Activated CD4-positive, alpha-beta T cell treated with anti-CD3 and anti-CD28 coated beads, Interleukin-2, amount 10 ng/mL, durations not matched to agents 7 days and 5 days (primary cell): Measurements from ENCODE around the gene RABL2B. TPM values are rescaled to one million over a fixed set of nuclear protein-coding genes. Genes with fewer than 3 reads are reported as not detected.

Experiments
- CTCF ChIA-PET: fragments of 350-600 bp; sonication (Branson Sonifier 250); formaldehyde crosslinking; loops from one replicate; lab custom pipeline; 2021; ENCODE audit warnings: antibody characterized with exemption; lab: Charles Lee
- POLR2A ChIA-PET: fragments of 350-600 bp; sonication (Branson Sonifier 250); formaldehyde crosslinking; loops from one replicate; lab custom pipeline; 2021; ENCODE audit warnings: antibody characterized with exemption; lab: Charles Lee
- DNase-seq: peaks from one replicate; pipeline ENCODE4 v3.0.0-alpha.2; 2020
- H3K27ac Mint-ChIP-seq: one replicate; pipeline ENCODE4 v1.8.0; 2021; ENCODE audit warnings: mild to moderate bottlenecking, moderate library complexity, mixed read lengths
- H3K27me3 Mint-ChIP-seq: one replicate; pipeline ENCODE4 v1.8.0; 2021; ENCODE audit warnings: mixed read lengths
- H3K36me3 Mint-ChIP-seq: one replicate; pipeline ENCODE4 v1.8.0; 2021; ENCODE audit warnings: low read depth, mixed read lengths
- H3K4me1 Mint-ChIP-seq: one replicate; pipeline ENCODE4 v1.8.0; 2021; ENCODE audit warnings: mixed read lengths
- H3K4me3 Mint-ChIP-seq: one replicate; pipeline ENCODE4 v1.8.0; 2021; ENCODE audit warnings: mild to moderate bottlenecking, moderate library complexity, mixed read lengths
- H3K9me3 Mint-ChIP-seq: one replicate; pipeline ENCODE4 v1.8.0; 2021; ENCODE audit warnings: mixed read lengths
- total RNA-seq, 2 experiments: library from RNA; stranded (reverse); gene quantifications; one replicate each; pipeline ENCODE4 v1.2.3, GENCODE V29; 2021

The RABL2B gene
- total RNA-seq, 2 experiments from 2014 or later, result 28.2 to 29.0 TPM

- POLR2A ChIA-PET, result no interaction called here
- CTCF ChIA-PET, result no interaction called here
- no peaks in the 10 kb centered on the region for H3K36me3 Mint-ChIP-seq
- no peak overlapping the region for H3K27ac Mint-ChIP-seq
- H3K4me3 Mint-ChIP-seq, result no peak overlapping the region
- H3K4me1 Mint-ChIP-seq, result no peaks in the 10 kb centered on the region
- no peaks in the 10 kb centered on the region for H3K9me3 Mint-ChIP-seq
- H3K27me3 Mint-ChIP-seq, result no peaks in the 10 kb centered on the region
- DNase-seq, result no peak
These were observed 57.8 kb downstream of the RABL2B start for GRCh38 chr22:50725597-50725996.

GRCh38 chr22:50724616-50725015 is 58.8 kb downstream of the RABL2B start:
- Mint-ChIP-seq H3K36me3 (no peaks in the 10 kb centered on the region), H3K4me1 (no peaks in the 10 kb centered on the region), H3K4me3 (no peak overlapping the region), H3K27ac (no peak overlapping the region), H3K27me3 (no peaks in the 10 kb centered on the region), H3K9me3 (no peaks in the 10 kb centered on the region)
- ChIA-PET CTCF (no interaction called here), POLR2A (no interaction called here)
- DNase-seq, result no peak

- DNase-seq, result no peak
- ChIA-PET CTCF (interaction anchor here (0.6 kb wide), 1 partner anchor 12 kb away, joined by 3 read pairs; no protein-coding TSS in a partner anchor), POLR2A (no interaction called here)
- no peaks in the 10 kb centered on the region for H3K36me3 Mint-ChIP-seq
- no peak overlapping the region for H3K4me3 Mint-ChIP-seq
- H3K9me3 Mint-ChIP-seq, result no peaks in the 10 kb centered on the region
- no peak overlapping the region for H3K27ac Mint-ChIP-seq
- no peaks in the 10 kb centered on the region for H3K27me3 Mint-ChIP-seq
- no peaks in the 10 kb centered on the region for H3K4me1 Mint-ChIP-seq
These were observed 59.4 kb downstream of the RABL2B start for GRCh38 chr22:50723991-50724390.

DNA sequence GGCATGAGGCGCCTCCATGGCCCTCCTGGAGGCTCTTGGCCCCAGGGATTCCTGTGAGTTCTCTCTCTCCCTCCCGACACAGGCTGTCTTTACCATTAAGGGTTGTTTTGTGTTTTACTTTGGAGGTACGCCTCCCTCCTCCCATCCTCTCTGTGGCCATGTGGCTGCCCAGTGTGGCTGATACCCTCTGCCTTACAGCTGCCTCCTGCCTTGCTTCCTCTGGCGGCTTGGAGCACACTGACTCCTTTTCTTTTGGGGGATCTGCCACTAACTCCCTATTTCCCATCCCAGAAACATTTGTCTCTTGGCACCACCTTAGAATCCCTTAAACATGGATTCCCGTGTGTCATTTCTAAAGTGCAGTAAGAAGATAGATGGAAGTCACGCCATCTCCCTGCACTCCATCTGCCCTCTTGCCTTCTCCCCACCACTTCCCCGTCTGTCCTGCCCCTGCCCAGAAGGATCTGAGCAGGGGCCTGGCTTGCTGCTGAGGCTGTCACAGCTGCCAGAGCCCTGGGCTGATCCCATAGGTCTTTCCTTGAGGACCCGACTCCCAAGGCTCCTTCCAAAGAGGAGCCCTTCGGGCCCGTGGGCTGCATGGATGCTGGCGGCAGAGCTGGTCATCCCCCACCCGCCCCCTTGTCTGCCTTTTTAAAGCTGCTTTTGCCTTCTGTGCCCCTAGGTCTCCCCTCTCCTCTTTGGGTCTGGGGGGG is 60.6 kb downstream of the RABL2B start:
- Mint-ChIP-seq H3K36me3 (no peaks in the 10 kb centered on the region), H3K4me1 (no peaks in the 10 kb centered on the region), H3K27ac (no peak overlapping the region), H3K27me3 (no peaks in the 10 kb centered on the region), H3K4me3 (no peak overlapping the region), H3K9me3 (no peaks in the 10 kb centered on the region)
- no peak for DNase-seq
- POLR2A ChIA-PET, result no interaction called here
- CTCF ChIA-PET, result no interaction called here

- Mint-ChIP-seq H3K27ac (no peak overlapping the region), H3K4me1 (no peaks in the 10 kb centered on the region), H3K36me3 (no peaks in the 10 kb centered on the region), H3K27me3 (no peaks in the 10 kb centered on the region), H3K9me3 (no peaks in the 10 kb centered on the region), H3K4me3 (no peak overlapping the region)
- CTCF ChIA-PET, result interaction anchor here (1.3 kb wide), 1 partner anchor 10 kb away, joined by 5 read pairs; no protein-coding TSS in a partner anchor
- DNase-seq, result no peak
- POLR2A ChIA-PET, result no interaction called here
These were observed 61.3 kb downstream of the RABL2B start for GRCh38 chr22:50722048-50722701.

DNA sequence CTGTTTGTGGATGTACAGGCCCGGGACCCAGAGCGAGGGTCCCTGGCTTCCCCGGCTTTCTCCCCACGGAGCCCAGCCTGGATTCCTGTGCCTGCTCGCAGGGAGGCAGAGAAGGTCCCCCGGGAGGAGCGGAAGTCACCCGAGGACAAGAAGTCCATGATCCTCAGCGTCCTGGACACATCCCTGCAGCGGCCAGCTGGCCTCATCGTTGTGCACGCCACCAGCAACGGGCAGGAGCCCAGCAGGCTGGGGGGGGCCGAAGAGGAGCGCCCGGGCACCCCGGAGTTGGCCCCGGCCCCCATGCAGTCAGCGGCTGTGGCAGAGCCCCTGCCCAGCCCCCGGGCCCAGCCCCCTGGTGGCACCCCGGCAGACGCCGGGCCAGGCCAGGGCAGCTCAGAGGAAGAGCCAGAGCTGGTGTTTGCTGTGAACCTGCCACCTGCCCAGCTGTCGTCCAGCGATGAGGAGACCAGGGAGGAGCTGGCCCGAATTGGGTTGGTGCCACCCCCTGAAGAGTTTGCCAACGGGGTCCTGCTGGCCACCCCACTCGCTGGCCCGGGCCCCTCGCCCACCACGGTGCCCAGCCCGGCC is 62.1 kb downstream of the RABL2B start:
- no peak for DNase-seq
- ChIA-PET POLR2A (no interaction called here), CTCF (interaction anchor here (0.6 to 1.3 kb wide), 3 partner anchors 10 to 19 kb away, joined by 3 to 5 read pairs (median 3); no protein-coding TSS in a partner anchor)
- no peaks in the 10 kb centered on the region for H3K27me3 Mint-ChIP-seq
- H3K27ac Mint-ChIP-seq, result no peak overlapping the region
- no peaks in the 10 kb centered on the region for H3K9me3 Mint-ChIP-seq
- no peaks in the 10 kb centered on the region for H3K36me3 Mint-ChIP-seq
- H3K4me1 Mint-ChIP-seq, result no peaks in the 10 kb centered on the region
- no peak overlapping the region for H3K4me3 Mint-ChIP-seq

DNA sequence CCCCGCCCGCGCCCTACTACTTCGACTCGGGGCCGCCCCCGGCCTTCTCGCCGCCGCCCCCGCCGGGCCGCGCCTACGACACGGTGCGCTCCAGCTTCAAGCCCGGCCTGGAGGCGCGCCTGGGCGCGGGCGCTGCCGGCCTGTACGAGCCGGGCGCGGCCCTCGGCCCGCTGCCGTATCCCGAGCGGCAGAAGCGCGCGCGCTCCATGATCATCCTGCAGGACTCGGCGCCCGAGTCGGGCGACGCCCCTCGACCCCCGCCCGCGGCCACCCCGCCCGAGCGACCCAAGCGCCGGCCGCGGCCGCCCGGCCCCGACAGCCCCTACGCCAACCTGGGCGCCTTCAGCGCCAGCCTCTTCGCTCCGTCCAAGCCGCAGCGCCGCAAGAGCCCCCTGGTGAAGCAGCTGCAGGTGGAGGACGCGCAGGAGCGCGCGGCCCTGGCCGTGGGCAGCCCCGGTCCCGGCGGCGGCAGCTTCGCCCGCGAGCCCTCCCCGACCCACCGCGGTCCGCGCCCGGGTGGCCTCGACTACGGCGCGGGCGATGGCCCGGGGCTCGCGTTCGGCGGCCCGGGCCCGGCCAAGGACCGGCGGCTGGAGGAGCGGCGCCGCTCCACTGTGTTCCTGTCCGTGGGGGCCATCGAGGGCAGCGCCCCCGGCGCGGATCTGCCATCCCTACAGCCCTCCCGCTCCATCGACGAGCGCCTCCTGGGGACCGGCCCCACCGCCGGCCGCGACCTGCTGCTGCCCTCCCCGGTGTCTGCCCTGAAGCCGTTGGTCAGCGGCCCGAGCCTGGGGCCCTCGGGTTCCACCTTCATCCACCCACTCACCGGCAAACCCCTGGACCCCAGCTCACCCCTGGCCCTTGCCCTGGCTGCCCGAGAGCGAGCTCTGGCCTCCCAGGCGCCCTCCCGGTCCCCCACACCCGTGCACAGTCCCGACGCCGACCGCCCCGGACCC is 62.9 kb downstream of the RABL2B start:
- DNase-seq, result no peak
- no peak overlapping the region for H3K4me3 Mint-ChIP-seq
- no peaks in the 10 kb centered on the region for H3K27me3 Mint-ChIP-seq
- H3K4me1 Mint-ChIP-seq, result no peaks in the 10 kb centered on the region
- POLR2A ChIA-PET, result no interaction called here
- H3K9me3 Mint-ChIP-seq, result no peaks in the 10 kb centered on the region
- H3K27ac Mint-ChIP-seq, result no peak overlapping the region
- H3K36me3 Mint-ChIP-seq, result no peaks in the 10 kb centered on the region
- CTCF ChIA-PET, result interaction anchor here (0.6 to 1.3 kb wide), 3 partner anchors 11 to 18 kb away, joined by 3 to 5 read pairs (median 3); no protein-coding TSS in a partner anchor

GRCh38 chr22:50719814-50720300 is 63.6 kb downstream of the RABL2B start:
- Mint-ChIP-seq H3K4me3 (no peak overlapping the region), H3K27me3 (no peaks in the 10 kb centered on the region), H3K27ac (no peak overlapping the region), H3K36me3 (no peaks in the 10 kb centered on the region), H3K9me3 (no peaks in the 10 kb centered on the region), H3K4me1 (no peaks in the 10 kb centered on the region)
- no peak for DNase-seq
- ChIA-PET POLR2A (no interaction called here), CTCF (no interaction called here)

GRCh38 chr22:50718352-50718709 is 65.1 kb downstream of the RABL2B start:
- Mint-ChIP-seq H3K27me3 (no peaks in the 10 kb centered on the region), H3K36me3 (no peaks in the 10 kb centered on the region), H3K4me1 (no peaks in the 10 kb centered on the region), H3K4me3 (no peak overlapping the region), H3K9me3 (no peaks in the 10 kb centered on the region), H3K27ac (no peak overlapping the region)
- ChIA-PET POLR2A (no interaction called here), CTCF (no interaction called here)
- no peak for DNase-seq

- no peak overlapping the region for H3K27ac Mint-ChIP-seq
- no peaks in the 10 kb centered on the region for H3K9me3 Mint-ChIP-seq
- CTCF ChIA-PET, result no interaction called here
- no peaks in the 10 kb centered on the region for H3K4me1 Mint-ChIP-seq
- no peak for DNase-seq
- H3K36me3 Mint-ChIP-seq, result no peaks in the 10 kb centered on the region
- H3K27me3 Mint-ChIP-seq, result no peaks in the 10 kb centered on the region
- no peak overlapping the region for H3K4me3 Mint-ChIP-seq
- POLR2A ChIA-PET, result no interaction called here
These were observed 65.6 kb downstream of the RABL2B start for GRCh38 chr22:50717709-50718351.
